Mesenchymal stem cell (in vitro differentiated cells and primary cell): ENCODE measurements around the gene ANGPTL8.

Experiments
- DNase-seq: peaks from one replicate; pipeline ENCODE4 v3.0.0-alpha.2; 2013
- H2AFZ ChIP-seq: one replicate; pipeline ENCODE4 v1.6.1; 2013; ENCODE audit warnings: low read depth, mild to moderate bottlenecking, control low read depth, inconsistent platforms, low read length, moderate library complexity
- H2AK5ac ChIP-seq: 2 replicates; pipeline ENCODE4 v1.6.1; 2013; ENCODE audit warnings: low read length, moderate library complexity, mild to moderate bottlenecking, inconsistent platforms; ENCODE audit not compliant: severe bottlenecking
- H2BK120ac ChIP-seq: one replicate; pipeline ENCODE4 v1.6.1; 2013; ENCODE audit warnings: low read depth, mild to moderate bottlenecking, inconsistent platforms, low read length, moderate library complexity
- H2BK12ac ChIP-seq, 2 experiments: one replicate each; pipeline ENCODE4 v1.6.1; 2013; ENCODE audit warnings: inconsistent platforms in 2 of 2, low read length in 2 of 2, mild to moderate bottlenecking in 2 of 2, moderate library complexity in 2 of 2, control low read depth in 1 of 2
- H2BK15ac ChIP-seq: one replicate; pipeline ENCODE4 v1.6.1; 2013; ENCODE audit warnings: mild to moderate bottlenecking, low read depth, inconsistent platforms; ENCODE audit not compliant: poor library complexity, severe bottlenecking
- H2BK5ac ChIP-seq: 2 replicates; pipeline ENCODE4 v1.6.1; 2013; ENCODE audit warnings: low read depth, mild to moderate bottlenecking, low read length, control low read depth, inconsistent platforms; ENCODE audit not compliant: poor library complexity, severe bottlenecking
- H3K14ac ChIP-seq, 2 experiments: one replicate each; pipeline ENCODE4 v1.6.1; 2013; ENCODE audit warnings: inconsistent platforms in 2 of 2, low read length in 2 of 2, control low read depth in 1 of 2, mild to moderate bottlenecking in 1 of 2, moderate library complexity in 1 of 2
- H3K18ac ChIP-seq, 2 experiments: one replicate each; pipeline ENCODE4 v1.6.1; 2013; ENCODE audit warnings: inconsistent platforms in 2 of 2, low read length in 2 of 2, control low read depth in 1 of 2, low read depth in 1 of 2, mild to moderate bottlenecking in 1 of 2
- H3K23ac ChIP-seq, 2 experiments: one replicate each; pipeline ENCODE4 v1.6.1; 2013; ENCODE audit warnings: inconsistent platforms in 2 of 2, low read length in 2 of 2, mild to moderate bottlenecking in 2 of 2, moderate library complexity in 2 of 2, control low read depth in 1 of 2
- H3K27ac ChIP-seq: 2 replicates; pipeline ENCODE4 v1.5.1; 2013; ENCODE audit warnings: mild to moderate bottlenecking, moderate library complexity, low read length, control low read depth, inconsistent platforms; ENCODE audit not compliant: poor library complexity, severe bottlenecking
- H3K27me3 ChIP-seq, 2 experiments: 2 replicates each; pipeline versions ENCODE4 v1.6.1 to v1.7.0; 2013; ENCODE audit warnings: low read length in 2 of 2, mild to moderate bottlenecking in 2 of 2, moderate library complexity in 2 of 2, control low read depth in 1 of 2, inconsistent platforms in 1 of 2; ENCODE audit not compliant: control insufficient read depth in 1 of 2, insufficient read depth in 1 of 2
- H3K36me3 ChIP-seq, 2 experiments: 2 replicates each; pipeline versions ENCODE4 v1.6.1 to v1.7.0; 2013; ENCODE audit warnings: low read length in 2 of 2, control low read depth in 1 of 2, inconsistent platforms in 1 of 2, low read depth in 1 of 2, mild to moderate bottlenecking in 1 of 2; ENCODE audit not compliant: insufficient read depth in 2 of 2, control insufficient read depth in 1 of 2
- H3K4ac ChIP-seq, 2 experiments: one replicate each; pipeline ENCODE4 v1.6.1; 2013; ENCODE audit warnings: inconsistent platforms in 2 of 2, low read length in 2 of 2, mild to moderate bottlenecking in 2 of 2, moderate library complexity in 2 of 2, control low read depth in 1 of 2, low read depth in 1 of 2
- H3K4me1 ChIP-seq: 2 replicates; pipeline ENCODE4 v1.6.1; 2013; ENCODE audit warnings: low read depth, low read length, control low read depth; ENCODE audit not compliant: control insufficient read depth, insufficient read depth
- H3K4me2 ChIP-seq: 2 replicates; pipeline ENCODE4 v1.6.1; 2013; ENCODE audit warnings: low read length, mild to moderate bottlenecking, inconsistent platforms; ENCODE audit not compliant: poor library complexity, severe bottlenecking
- H3K4me3 ChIP-seq, 2 experiments: 2 replicates each; pipeline versions ENCODE4 v1.5.1 to v1.7.0; 2013; ENCODE audit warnings: low read length in 2 of 2, mild to moderate bottlenecking in 2 of 2, control low read depth in 1 of 2, low read depth in 1 of 2; ENCODE audit not compliant: insufficient read depth in 1 of 2
- H3K79me1 ChIP-seq: replicated peaks from 2 replicates; pipeline ENCODE4 v1.6.1; 2013; ENCODE audit warnings: mild to moderate bottlenecking, control low read depth, low read length, inconsistent platforms; ENCODE audit not compliant: poor library complexity, severe bottlenecking
- H3K9ac ChIP-seq: 2 replicates; pipeline ENCODE4 v1.7.0; 2013; ENCODE audit warnings: mild to moderate bottlenecking, low read length, moderate library complexity
- H3K9me3 ChIP-seq: 2 replicates; pipeline ENCODE4 v1.7.0; 2013; ENCODE audit warnings: mild to moderate bottlenecking, low read length; ENCODE audit not compliant: control insufficient read depth
- H4K8ac ChIP-seq: one replicate; pipeline ENCODE4 v1.6.1; 2013; ENCODE audit warnings: inconsistent platforms, mild to moderate bottlenecking, low read length, moderate library complexity
- H4K91ac ChIP-seq: one replicate; pipeline ENCODE4 v1.6.1; 2013; ENCODE audit warnings: mild to moderate bottlenecking, low read length, inconsistent platforms
- WGBS: methylation state at CpG from one replicate; pipeline ENCODE4 v1.1.7; 2013; ENCODE audit warnings: mixed read lengths; 5-methylcytosine and 5-hydroxymethylcytosine counted together

Gene ANGPTL8

GRCh38 chr19:11290256-11290655 is 50.8 kb downstream of the ANGPTL8 start:
- H3K18ac ChIP-seq = no peak overlapping the region
- H4K91ac ChIP-seq = no peak overlapping the region
- H3K14ac ChIP-seq = no peak overlapping the region
- no peaks in the 10 kb centered on the region for H3K9me3 ChIP-seq
- WGBS = 89% methylated on average over 4 of the region's 4 CpGs
- H3K4me2 ChIP-seq = no peak overlapping the region
- no peak overlapping the region for H2BK5ac ChIP-seq
- H2AK5ac ChIP-seq = no peak overlapping the region
- H3K4me3 ChIP-seq = no peak overlapping the region
- no peak overlapping the region for H3K27ac ChIP-seq
- H2BK15ac ChIP-seq = no peak overlapping the region
- no peak overlapping the region for H2BK12ac ChIP-seq
- no peaks in the 10 kb centered on the region for H3K79me1 ChIP-seq
- H3K4me1 ChIP-seq = peaks cover 2% of the 10 kb centered on the region
- no peak overlapping the region for H3K9ac ChIP-seq
- no peak overlapping the region for H2AFZ ChIP-seq
- no peak overlapping the region for H4K8ac ChIP-seq
- H3K23ac ChIP-seq = no peak overlapping the region
- H3K27me3 ChIP-seq = no peaks in the 10 kb centered on the region
- no peak for DNase-seq
- H3K36me3 ChIP-seq = no peaks in the 10 kb centered on the region
- H3K4ac ChIP-seq = no peak overlapping the region
- H2BK120ac ChIP-seq = no peak overlapping the region

GRCh38 chr19:11291415-11291814 is 52.0 kb downstream of the ANGPTL8 start:
- Histone ChIP-seq H3K4me3 (no peak overlapping the region), H3K4me2 (no peak overlapping the region)

More at GRCh38 chr19:11291415-11291814, 52.0 kb downstream of the ANGPTL8 start:
- Histone ChIP-seq H3K4ac (no peak overlapping the region), H2AK5ac (no peak overlapping the region), H4K8ac (no peak overlapping the region), H3K27ac (no peak overlapping the region), H3K79me1 (no peaks in the 10 kb centered on the region), H3K4me1 (peaks cover 2% of the 10 kb centered on the region), H3K9ac (no peak overlapping the region), H2BK5ac (no peak overlapping the region), H3K9me3 (no peaks in the 10 kb centered on the region), H2BK15ac (no peak overlapping the region), H3K18ac (no peak overlapping the region), H3K23ac (no peak overlapping the region), H2BK120ac (no peak overlapping the region), H2BK12ac (no peak overlapping the region), H2AFZ (no peak overlapping the region), H3K14ac (no peak overlapping the region), H4K91ac (no peak overlapping the region), H3K27me3 (no peaks in the 10 kb centered on the region), H3K36me3 (no peaks in the 10 kb centered on the region)
- 96% methylated on average over 6 of the region's 7 CpGs for WGBS
- DNase-seq = no peak
